GM12878 (cell line): ENCODE measurements around the gene EFCAB7. TPM values are rescaled to one million over a fixed set of nuclear protein-coding genes. Genes with fewer than 3 reads are reported as not detected.
A peak's percentile ranks its signal among the peaks of the same experiment; 100 is the strongest.

ENCODE experiments used
- ATF7 ChIP-seq: fragments of 450-650 bp; IDR thresholded peaks from 2 replicates; pipeline ENCODE4 v1.6.1; 2016; ENCODE audit warnings: low read depth, mild to moderate bottlenecking
- BCL11A ChIP-seq: IDR thresholded peaks from 2 replicates; pipeline ENCODE4 v1.6.1; 2011; ENCODE audit warnings: low read depth, low read length
- BHLHE40 ChIP-seq, 2 experiments: fragments of 450-650 bp in 1 of 2; IDR thresholded peaks; 2 replicates each; pipeline ENCODE4 v1.6.1; 2011 to 2017; ENCODE audit warnings: low read depth in 2 of 2, borderline replicate concordance in 1 of 2, improper control_type of control experiment in 1 of 2, low read length in 1 of 2, mild to moderate bottlenecking in 1 of 2
- EP300 ChIP-seq, 2 experiments: fragments of 150-350 bp in 1 of 2; IDR thresholded peaks; 2 replicates each; pipeline ENCODE4 v1.6.1; 2011 to 2012; ENCODE audit warnings: low read depth in 2 of 2, low read length in 2 of 2, borderline replicate concordance in 1 of 2, improper control_type of control experiment in 1 of 2, inconsistent platforms in 1 of 2; ENCODE audit not compliant: control insufficient read depth in 1 of 2
- ETV6 ChIP-seq, 2 experiments: fragments of 450-650 bp in 1 of 2; IDR thresholded peaks in 1 of 2; conservative IDR thresholded peaks in 1 of 2; 2 replicates each; pipeline ENCODE4 v1.6.1; 2014; ENCODE audit warnings: antibody characterized with exemption in 1 of 2, borderline replicate concordance in 1 of 2, low read depth in 1 of 2, mild to moderate bottlenecking in 1 of 2, moderate library complexity in 1 of 2
- FOXM1 ChIP-seq: IDR thresholded peaks from 2 replicates; pipeline ENCODE4 v1.6.1; 2012; ENCODE audit warnings: low read depth, mild to moderate bottlenecking, inconsistent platforms, low read length, moderate library complexity
- MEF2B ChIP-seq: fragments of 450-650 bp; IDR thresholded peaks from 2 replicates; pipeline ENCODE4 v1.6.1; 2018; ENCODE audit warnings: mild to moderate bottlenecking, moderate library complexity; ENCODE audit not compliant: partially characterized antibody, poor library complexity, severe bottlenecking
- MLLT1 ChIP-seq: fragments of 450-650 bp; IDR thresholded peaks from 2 replicates; pipeline ENCODE4 v1.6.1; 2016; ENCODE audit warnings: mild to moderate bottlenecking
- MXI1 ChIP-seq: fragments of 150-350 bp; IDR thresholded peaks from 2 replicates; pipeline ENCODE4 v1.6.1; 2011; ENCODE audit warnings: low read depth, mild to moderate bottlenecking, inconsistent platforms, low read length, improper control_type of control experiment
- MYC ChIP-seq: IDR thresholded peaks from 2 replicates; pipeline ENCODE4 v1.6.1; 2011; ENCODE audit warnings: mild to moderate bottlenecking, low read length, moderate library complexity, inconsistent platforms; ENCODE audit not compliant: insufficient read depth, insufficient replicate concordance, insufficient read length, severe bottlenecking
- NKRF ChIP-seq: fragments of 450-650 bp; conservative IDR thresholded peaks from 2 replicates; pipeline ENCODE4 v1.6.1; 2017; ENCODE audit warnings: mild to moderate bottlenecking, moderate library complexity
- PAX5 ChIP-seq: IDR thresholded peaks from 2 replicates; pipeline ENCODE4 v1.6.1; 2011; ENCODE audit warnings: low read depth, low read length, borderline replicate concordance
- RBBP5 ChIP-seq: fragments of 200-600 bp; sonication (generic); conservative IDR thresholded peaks from 2 replicates; pipeline ENCODE4 v1.6.1; 2016
- SRF ChIP-seq, 2 experiments: IDR thresholded peaks; 2 replicates each; pipeline ENCODE4 v1.6.1; 2011; ENCODE audit warnings: low read depth in 2 of 2, low read length in 2 of 2, mild to moderate bottlenecking in 1 of 2, moderate library complexity in 1 of 2
- TAF1 ChIP-seq: IDR thresholded peaks from 2 replicates; pipeline ENCODE4 v1.6.1; 2011; ENCODE audit warnings: mild to moderate bottlenecking, low read depth, low read length, borderline replicate concordance
- WRNIP1 ChIP-seq: IDR thresholded peaks from 2 replicates; pipeline ENCODE4 v1.6.1; 2011; ENCODE audit warnings: low read depth, low read length, improper control_type of control experiment, borderline replicate concordance
- YBX1 ChIP-seq: fragments of 450-650 bp; IDR thresholded peaks from 2 replicates; pipeline ENCODE4 v1.6.1; 2016; ENCODE audit warnings: antibody characterized with exemption
- ZBTB11 ChIP-seq: fragments of 450-650 bp; formaldehyde crosslinking; IDR thresholded peaks from 2 replicates; pipeline ENCODE4 v1.5.0; 2022; ENCODE audit warnings: mild to moderate bottlenecking, missing genetic modification characterization
- ZNF207 ChIP-seq: fragments of 450-650 bp; IDR thresholded peaks from 2 replicates; pipeline ENCODE4 v1.6.1; 2014; ENCODE audit warnings: antibody characterized with exemption, mild to moderate bottlenecking, borderline replicate concordance
- ZNF217 ChIP-seq: fragments of 450-650 bp; IDR thresholded peaks from 2 replicates; pipeline ENCODE4 v1.6.1; 2017; ENCODE audit warnings: antibody characterized with exemption, mild to moderate bottlenecking
- polyA plus RNA-seq, 11 experiments: library from polyadenylated mRNA; depleted of rRNA in 4 of 11; unstranded in 6 of 11; stranded (reverse) in 5 of 11; fragments of >200 nt; fragmentation: Nextera tagmentation in 4 of 11; fragmentation: Illumina TruSeq in 1 of 11; extraction: Ambion mirVana in 4 of 11; extraction: Trizol in 1 of 11; gene quantifications; 1 replicate in 1 of 11; 2 replicates in 10 of 11; pipeline versions ENCODE4 v1.2.1 to v1.2.3, GENCODE V29; 2011 to 2016; ENCODE audit warnings: inconsistent platforms in 2 of 11, missing spikeins in 2 of 11, low read depth in 1 of 11
- total RNA-seq, 4 experiments: library from RNA; depleted of rRNA in 3 of 4; stranded (reverse); fragments of >200 nt in 3 of 4; fragmentation: Illumina TruSeq in 1 of 4; extraction: Trizol in 1 of 4; gene quantifications; 2 replicates each; pipeline versions ENCODE4 v1.2.1 to v1.2.3, GENCODE V29; 2013 to 2021
- TF ChIP-seq, protein P1 (sequence below): fragments of 150-350 bp; IDR thresholded peaks from 2 replicates; pipeline ENCODE4 v1.6.1; 2014; ENCODE audit warnings: mild to moderate bottlenecking, low read depth, low read length

EFCAB7 gene
- total and polyA plus RNA-seq, 10 of the 15 experiments (the other 5 are each of a cell fraction or from before 2014, with no cell fraction given): 4.4 to 9.8 (median 5.7) TPM

- TF ChIP-seq MLLT1: no peak
- TF ChIP-seq MXI1: peak; percentile 74
- TF ChIP-seq, protein P1, sequence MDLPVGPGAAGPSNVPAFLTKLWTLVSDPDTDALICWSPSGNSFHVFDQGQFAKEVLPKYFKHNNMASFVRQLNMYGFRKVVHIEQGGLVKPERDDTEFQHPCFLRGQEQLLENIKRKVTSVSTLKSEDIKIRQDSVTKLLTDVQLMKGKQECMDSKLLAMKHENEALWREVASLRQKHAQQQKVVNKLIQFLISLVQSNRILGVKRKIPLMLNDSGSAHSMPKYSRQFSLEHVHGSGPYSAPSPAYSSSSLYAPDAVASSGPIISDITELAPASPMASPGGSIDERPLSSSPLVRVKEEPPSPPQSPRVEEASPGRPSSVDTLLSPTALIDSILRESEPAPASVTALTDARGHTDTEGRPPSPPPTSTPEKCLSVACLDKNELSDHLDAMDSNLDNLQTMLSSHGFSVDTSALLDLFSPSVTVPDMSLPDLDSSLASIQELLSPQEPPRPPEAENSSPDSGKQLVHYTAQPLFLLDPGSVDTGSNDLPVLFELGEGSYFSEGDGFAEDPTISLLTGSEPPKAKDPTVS: no peak
- no peak for TF ChIP-seq ZBTB11 (CRISPR knock-in tag)
- TF ChIP-seq ETV6 (conservative IDR thresholded peaks at IDR 0.05 in 1 of 2, IDR thresholded peaks at IDR 0.05 in 1 of 2; ENCODE audit: borderline replicate concordance in 1 of 2, low read depth in 1 of 2): no peak
- TF ChIP-seq TAF1: no peak
- TF ChIP-seq EP300 (IDR thresholded peaks at IDR 0.05; ENCODE audit: borderline replicate concordance in 1 of 2, control insufficient read depth in 1 of 2, low read depth in 2 of 2, low read length in 2 of 2): no peak
- peak; percentile 24 for TF ChIP-seq MYC
- no peak for TF ChIP-seq FOXM1
- no peak for TF ChIP-seq WRNIP1
- no peak for TF ChIP-seq MEF2B
- no peak for TF ChIP-seq ZNF217
- TF ChIP-seq BCL11A: 0 out of 2 replicates have a peak, but pooled peaks have one; percentile 14
- no peak for TF ChIP-seq RBBP5
- TF ChIP-seq ATF7: no peak
- TF ChIP-seq YBX1: no peak
- peak; percentile 48; the same call in 1 of the 2 replicates for TF ChIP-seq PAX5
- no peak for TF ChIP-seq SRF (IDR thresholded peaks at IDR 0.05; ENCODE audit: low read depth in 2 of 2, low read length in 2 of 2)
- TF ChIP-seq NKRF: peak; percentile 77
- peak; percentile 9 to 81; a peak in 2 of 4 replicates for TF ChIP-seq BHLHE40 (IDR thresholded peaks at IDR 0.05; ENCODE audit: borderline replicate concordance in 1 of 2, low read depth in 2 of 2, low read length in 1 of 2)
- no peak for TF ChIP-seq ZNF207
Measured at GRCh38 chr1:63593303-63593885, 70.1 kb downstream of the EFCAB7 start, which contains the start of gene PGM1 (continued).
